Stimulated activated CD8-positive, alpha-beta memory T cell treated with anti-CD3 and anti-CD28 coated beads, Interleukin-2, amount 100 ng/mL, for 1 hour (primary cell): ENCODE results near the gene MEMO1.

Source experiments
- DNase-seq, 2 donors: peaks; one replicate each; pipeline ENCODE4 v3.0.0-alpha.2; 2020; ENCODE audit warnings: low read depth in 2 of 2

MEMO1 gene

DNA sequence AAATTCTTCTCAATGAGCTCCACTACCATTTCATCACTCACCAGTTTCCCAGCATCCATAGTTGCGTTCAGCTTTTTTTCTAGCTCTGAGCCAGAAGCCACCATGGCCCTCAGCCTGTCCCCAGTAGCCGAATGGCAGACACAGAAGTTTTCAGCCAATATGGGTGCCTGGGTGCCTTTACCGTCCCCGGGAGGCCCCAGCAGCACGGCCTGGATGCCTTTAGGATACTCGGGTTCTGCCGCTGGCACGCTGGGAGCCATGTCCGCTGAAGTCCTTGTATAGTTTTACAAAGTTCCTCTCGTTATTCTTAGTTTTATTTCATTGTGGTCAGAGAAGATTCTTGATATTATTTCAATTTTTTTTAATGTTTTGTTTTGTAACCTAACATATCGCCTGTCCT lies 187.2 kb downstream of the MEMO1 start:
- no peak for DNase-seq

GRCh38 chr2:31822587-31822986 lies 188.2 kb downstream of the MEMO1 start:
- DNase-seq = no peak
